Activated CD4-positive, alpha-beta T cell treated with anti-CD3 and anti-CD28 coated beads, Interleukin-2, amount 10 ng/mL, durations not matched to agents 24 days and 14 days (primary cell): ENCODE measurements around the gene CHTF18. TPM values are rescaled to one million over a fixed set of nuclear protein-coding genes. Genes with fewer than 3 reads are reported as not detected.

ENCODE experiments used
- DNase-seq: peaks from one replicate; pipeline ENCODE4 v3.0.0; 2022
- H3K27ac Mint-ChIP-seq: one replicate; pipeline ENCODE4 v1.8.0; 2022; ENCODE audit warnings: mild to moderate bottlenecking, mixed read lengths
- H3K27me3 Mint-ChIP-seq: one replicate; pipeline ENCODE4 v1.8.0; 2022; ENCODE audit warnings: mixed read lengths
- H3K36me3 Mint-ChIP-seq: one replicate; pipeline ENCODE4 v1.8.0; 2022; ENCODE audit warnings: low read depth, mild to moderate bottlenecking, mixed read lengths
- H3K4me1 Mint-ChIP-seq: one replicate; pipeline ENCODE4 v1.8.0; 2021; ENCODE audit warnings: mixed read lengths
- H3K4me3 Mint-ChIP-seq: one replicate; pipeline ENCODE4 v1.8.0; 2022; ENCODE audit warnings: mild to moderate bottlenecking, moderate library complexity, mixed read lengths
- H3K9me3 Mint-ChIP-seq: one replicate; pipeline ENCODE4 v1.8.0; 2021; ENCODE audit warnings: mixed read lengths
- intact Hi-C: fragments of 100-400 bp; cut with micrococcal nuclease; formaldehyde crosslinking; loops from one replicate; pipeline ENCODE4 v1.15.1; 2023
- total RNA-seq: library from RNA; stranded (reverse); gene quantifications from 2 replicates; pipeline ENCODE4 v1.2.3, GENCODE V29; 2022

CHTF18 gene
- total RNA-seq, 1 donor from 2014 or later = 147 TPM

DNA sequence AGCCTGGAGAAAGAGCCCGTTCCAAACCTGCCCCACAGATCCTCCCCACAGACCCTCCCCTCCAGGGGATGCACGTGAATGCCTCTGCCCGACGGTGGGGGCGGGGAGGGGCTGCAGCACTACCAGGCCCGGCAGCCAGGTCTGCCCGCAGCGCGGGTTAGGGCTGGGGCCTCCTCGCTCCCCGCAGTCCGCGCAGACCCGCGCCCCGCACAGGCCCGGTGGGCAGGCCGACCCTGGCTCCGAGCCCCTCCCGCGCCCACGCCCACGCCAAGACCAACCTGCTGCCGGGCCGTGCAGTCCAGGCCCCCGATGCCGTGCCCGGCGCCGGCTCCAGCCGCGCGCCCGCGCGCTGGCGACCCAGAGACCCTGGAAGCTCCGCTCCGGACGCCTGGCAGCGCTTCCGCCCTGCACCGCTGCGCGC, 432 bp upstream of the CHTF18 start, which contains the start of gene RPUSD1:
RPUSD1 (minus strand) TSS at position 404 of the 421 bp plus-strand sequence. CDS start 644 bp downstream, outside the sequence.
- H3K27me3 Mint-ChIP-seq = no peaks in the 10 kb centered on the region
- intact Hi-C loops = loop anchor here (1.0 to 5.0 kb wide), 3 partner anchors 19 to 76 kb away; partner anchors contain the start of gene CIAO3
- no peak for DNase-seq
- peak within 1 kb of the TSS; percentile 89 for H3K4me3 Mint-ChIP-seq
- H3K9me3 Mint-ChIP-seq = no peaks in the 10 kb centered on the region
- H3K4me1 Mint-ChIP-seq = peaks cover 5% of the 10 kb centered on the region
- peaks cover 11% of the 10 kb centered on the region for H3K36me3 Mint-ChIP-seq
- H3K27ac Mint-ChIP-seq = peak within 1 kb of the TSS; percentile 81

DNA sequence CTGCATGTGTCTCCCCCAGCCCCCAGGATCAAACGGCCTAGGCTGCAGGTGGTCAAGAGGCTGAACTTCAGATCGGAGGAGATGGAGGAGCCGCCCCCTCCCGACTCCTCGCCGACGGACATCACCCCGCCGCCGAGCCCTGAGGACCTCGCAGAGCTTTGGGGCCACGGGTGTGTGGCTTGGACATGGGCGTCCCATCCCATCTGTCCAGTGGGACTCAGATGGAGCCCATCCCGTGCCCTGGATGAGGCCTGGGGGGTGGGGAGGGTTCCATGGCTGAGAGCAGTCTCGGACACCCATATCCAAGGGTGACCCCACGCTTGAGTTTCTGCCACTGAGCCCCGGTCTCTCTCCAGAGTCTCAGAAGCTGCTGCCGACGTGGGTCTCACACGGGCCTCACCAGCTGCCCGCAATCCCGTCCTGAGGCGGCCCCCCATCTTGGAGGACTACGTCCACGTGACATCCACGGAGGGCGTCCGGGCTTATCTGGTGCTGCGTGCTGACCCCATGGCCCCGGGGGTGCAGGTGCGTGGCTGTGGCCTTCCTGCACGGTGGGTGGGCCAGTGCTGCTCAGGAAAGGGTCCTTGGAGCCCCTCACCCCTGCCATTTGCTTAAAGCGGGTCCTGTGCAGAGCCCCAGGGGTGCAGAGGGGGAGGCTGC, 901 bp downstream of the CHTF18 start:
- H3K4me1 Mint-ChIP-seq = peaks cover 5% of the 10 kb centered on the region
- H3K4me3 Mint-ChIP-seq = peak overlapping the region; percentile 71
- no peak for DNase-seq
- no peaks in the 10 kb centered on the region for H3K27me3 Mint-ChIP-seq
- no peaks in the 10 kb centered on the region for H3K9me3 Mint-ChIP-seq
- H3K36me3 Mint-ChIP-seq = peaks cover 11% of the 10 kb centered on the region
- intact Hi-C loops = loop anchor here (5.0 kb wide), 1 partner anchor 47 kb away; the partner anchor contains the start of gene CIAO3
- no peak overlapping the region for H3K27ac Mint-ChIP-seq

DNA sequence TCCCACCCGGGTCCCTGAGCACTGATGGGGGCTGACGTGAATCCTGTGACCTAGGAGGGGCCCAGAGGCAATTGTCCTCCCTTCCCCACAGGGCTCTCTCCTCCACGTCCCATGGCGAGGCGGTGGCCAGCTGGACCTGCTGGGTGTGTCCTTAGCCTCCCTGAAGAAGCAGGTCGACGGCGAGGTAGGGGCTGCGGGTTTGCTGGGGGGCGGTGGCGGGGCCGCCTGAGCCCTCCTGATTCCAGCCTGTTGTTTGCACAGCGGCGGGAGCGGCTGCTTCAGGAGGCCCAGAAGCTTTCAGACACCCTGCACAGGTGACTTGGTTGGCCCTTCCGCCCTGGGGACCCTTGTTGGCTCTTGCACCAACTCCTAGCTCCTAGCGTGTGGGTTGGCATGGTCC, 1.7 kb downstream of the CHTF18 start:
- DNase-seq = no peak
- Mint-ChIP-seq H3K4me1 (peaks cover 5% of the 10 kb centered on the region), H3K36me3 (peaks cover 6% of the 10 kb centered on the region), H3K27ac (peak overlapping the region; percentile 53), H3K27me3 (no peaks in the 10 kb centered on the region), H3K9me3 (no peaks in the 10 kb centered on the region), H3K4me3 (peak overlapping the region; percentile 71)
- intact Hi-C loops = no loop called here

DNA sequence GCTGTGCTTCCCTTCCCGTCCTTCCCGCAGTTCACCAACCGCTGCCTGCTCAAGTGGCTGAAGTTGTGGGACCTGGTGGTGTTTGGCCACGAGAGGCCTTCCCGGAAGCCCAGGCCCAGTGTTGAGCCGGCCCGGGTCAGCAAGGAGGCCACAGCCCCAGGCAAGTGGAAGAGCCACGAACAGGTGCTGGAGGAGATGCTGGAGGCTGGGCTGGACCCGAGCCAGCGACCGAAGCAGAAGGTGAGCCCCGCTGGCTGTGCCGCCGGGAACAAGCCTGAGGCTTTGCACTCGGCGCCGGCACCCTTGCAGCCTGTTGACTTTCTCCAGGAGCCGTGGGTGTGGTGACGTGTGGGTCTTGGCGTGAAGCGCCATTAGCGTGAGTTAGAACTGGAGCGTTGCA, 2.7 kb downstream of the CHTF18 start:
- Mint-ChIP-seq H3K36me3 (peaks cover 6% of the 10 kb centered on the region), H3K9me3 (no peaks in the 10 kb centered on the region), H3K4me3 (no peak overlapping the region), H3K4me1 (peaks cover 7% of the 10 kb centered on the region), H3K27ac (no peak overlapping the region), H3K27me3 (no peaks in the 10 kb centered on the region)
- intact Hi-C loops = no loop called here
- no peak for DNase-seq

DNA sequence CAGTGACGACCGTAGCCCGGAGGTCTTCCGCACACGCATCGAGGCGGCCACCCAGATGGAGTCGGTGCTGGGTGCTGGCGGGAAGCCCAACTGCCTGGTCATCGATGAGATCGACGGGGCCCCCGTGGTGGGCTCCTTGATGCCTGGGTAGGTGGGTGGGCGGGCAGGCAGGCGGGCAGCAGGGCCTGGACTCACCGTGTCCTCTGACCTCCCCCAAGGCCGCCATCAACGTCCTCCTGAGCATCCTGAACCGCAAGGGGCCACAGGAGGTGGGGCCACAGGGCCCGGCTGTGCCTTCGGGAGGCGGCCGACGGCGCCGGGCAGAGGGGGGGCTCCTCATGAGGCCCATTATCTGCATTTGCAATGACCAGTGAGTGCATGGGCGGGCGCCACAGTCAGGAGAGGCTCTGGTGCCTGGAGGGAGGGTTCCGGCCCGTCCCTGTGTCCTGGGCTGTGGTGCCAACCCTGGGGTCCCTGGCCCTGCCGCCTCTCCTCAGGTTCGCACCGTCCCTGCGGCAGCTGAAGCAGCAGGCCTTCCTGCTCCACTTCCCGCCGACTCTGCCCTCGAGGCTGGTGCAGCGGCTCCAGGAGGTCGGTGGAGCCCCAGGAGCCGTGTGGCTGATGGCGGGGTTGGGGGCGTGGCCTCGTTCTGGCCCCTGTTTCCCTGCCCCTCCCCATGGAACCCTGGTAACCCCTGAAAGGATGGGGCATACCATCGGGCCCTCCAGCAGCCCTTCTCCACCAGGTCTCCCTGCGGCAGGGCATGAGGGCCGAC, 4.0 kb downstream of the CHTF18 start:
- DNase-seq = no peak
- Mint-ChIP-seq H3K36me3 (peaks cover 6% of the 10 kb centered on the region), H3K27ac (no peak overlapping the region), H3K4me3 (no peak overlapping the region), H3K27me3 (no peaks in the 10 kb centered on the region), H3K4me1 (peaks cover 4% of the 10 kb centered on the region), H3K9me3 (no peaks in the 10 kb centered on the region)
- intact Hi-C loops = no loop called here

DNA sequence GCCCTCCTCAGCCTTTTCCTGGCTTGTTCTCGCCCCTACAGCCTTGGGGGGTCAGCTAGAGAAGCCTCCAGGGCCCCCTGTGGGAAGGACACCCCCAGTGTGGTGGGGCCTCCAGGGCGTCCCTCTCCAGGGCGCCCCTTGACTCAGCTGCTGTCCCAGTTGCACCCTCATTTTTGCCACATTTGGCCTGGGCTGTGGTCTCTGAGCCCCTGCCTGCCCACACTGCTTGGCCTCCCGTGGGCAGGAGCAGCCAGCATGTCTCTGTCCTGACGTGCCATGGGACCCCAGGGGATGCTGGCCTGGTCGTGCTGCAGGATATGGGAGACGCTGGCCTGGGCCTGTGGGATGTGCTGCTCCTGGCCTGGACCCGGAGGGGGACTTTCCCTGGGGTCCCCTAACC, 5.0 kb downstream of the CHTF18 start:
- Mint-ChIP-seq H3K4me3 (no peak overlapping the region), H3K27ac (no peak overlapping the region), H3K36me3 (peaks cover 10% of the 10 kb centered on the region), H3K9me3 (no peaks in the 10 kb centered on the region), H3K4me1 (peaks cover 4% of the 10 kb centered on the region), H3K27me3 (no peaks in the 10 kb centered on the region)
- DNase-seq = no peak
- intact Hi-C loops = no loop called here

DNA sequence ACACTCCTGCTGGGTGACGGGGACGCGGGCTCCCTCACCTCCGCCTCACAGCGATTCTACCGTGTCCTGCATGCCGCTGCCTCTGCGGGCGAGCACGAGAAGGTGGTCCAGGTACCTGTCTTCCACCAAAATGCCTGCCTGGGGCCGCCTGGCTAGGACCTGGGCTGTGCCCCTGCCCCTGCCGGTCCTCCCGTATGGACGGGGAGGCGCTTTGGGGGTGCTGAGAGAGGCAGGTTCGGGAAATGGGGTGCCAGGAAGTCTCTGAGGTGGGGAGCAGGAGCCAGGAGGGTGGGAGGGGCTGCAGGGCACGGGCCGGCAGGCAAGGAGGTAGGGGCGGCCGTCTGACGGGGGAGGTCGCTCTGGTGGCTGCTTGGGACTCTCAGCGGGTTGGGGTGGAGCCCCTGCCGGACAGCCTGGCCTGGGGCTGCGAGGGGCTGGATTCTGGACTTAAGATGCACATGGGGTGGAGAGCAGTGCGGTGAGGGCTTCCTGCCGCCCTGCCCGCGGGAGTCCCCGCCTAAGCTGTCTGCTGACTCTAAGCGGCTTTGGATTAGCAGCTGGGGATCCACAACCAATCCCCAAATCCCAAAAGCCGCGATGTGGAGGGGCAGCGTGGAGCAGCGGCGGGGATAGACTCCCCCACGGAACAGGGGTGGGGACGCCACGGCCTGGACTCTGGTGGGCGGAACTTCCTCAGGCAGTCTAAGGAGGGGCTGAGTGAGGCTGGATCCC, 5.8 kb downstream of the CHTF18 start:
- H3K36me3 Mint-ChIP-seq = peaks cover 10% of the 10 kb centered on the region
- no peaks in the 10 kb centered on the region for H3K27me3 Mint-ChIP-seq

DNA sequence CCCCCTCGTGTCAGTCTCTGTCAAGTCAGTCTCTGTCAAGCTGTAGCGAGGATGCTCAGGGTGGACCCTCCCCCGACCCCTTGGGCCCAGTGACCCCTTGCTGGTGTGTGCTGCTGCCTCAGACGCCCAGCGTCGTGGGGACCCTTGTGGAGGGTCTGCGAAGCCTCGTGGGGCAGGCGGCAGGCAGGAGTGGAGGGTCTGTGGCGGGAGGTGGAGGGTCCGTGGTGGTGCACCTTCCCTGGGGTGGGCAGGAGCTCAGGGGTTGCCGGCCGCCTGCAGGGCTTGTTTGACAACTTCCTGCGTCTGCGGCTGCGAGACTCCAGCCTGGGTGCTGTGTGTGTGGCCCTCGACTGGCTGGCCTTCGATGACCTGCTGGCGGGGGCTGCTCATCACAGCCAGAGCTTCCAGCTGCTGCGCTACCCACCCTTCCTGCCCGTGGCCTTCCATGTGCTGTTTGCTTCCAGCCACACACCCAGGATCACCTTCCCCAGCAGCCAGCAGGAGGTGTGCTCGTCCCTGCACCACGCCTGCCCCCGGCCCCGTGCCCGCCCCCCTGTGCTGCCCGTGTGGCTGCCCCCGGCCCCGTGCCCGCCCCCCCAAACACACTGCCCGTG, 6.5 kb downstream of the CHTF18 start:
- Mint-ChIP-seq H3K9me3 (no peaks in the 10 kb centered on the region), H3K4me3 (no peak overlapping the region), H3K4me1 (peaks cover 3% of the 10 kb centered on the region), H3K27ac (no peak overlapping the region), H3K27me3 (no peaks in the 10 kb centered on the region), H3K36me3 (peaks cover 10% of the 10 kb centered on the region)
- no peak for DNase-seq
- intact Hi-C loops = no loop called here

More for the DNA sequence above, 5.8 kb downstream of the CHTF18 start:
- intact Hi-C loops = no loop called here
- peaks cover 4% of the 10 kb centered on the region for H3K4me1 Mint-ChIP-seq
- DNase-seq = no peak
- H3K4me3 Mint-ChIP-seq = no peak overlapping the region
- no peaks in the 10 kb centered on the region for H3K9me3 Mint-ChIP-seq
- no peak overlapping the region for H3K27ac Mint-ChIP-seq

DNA sequence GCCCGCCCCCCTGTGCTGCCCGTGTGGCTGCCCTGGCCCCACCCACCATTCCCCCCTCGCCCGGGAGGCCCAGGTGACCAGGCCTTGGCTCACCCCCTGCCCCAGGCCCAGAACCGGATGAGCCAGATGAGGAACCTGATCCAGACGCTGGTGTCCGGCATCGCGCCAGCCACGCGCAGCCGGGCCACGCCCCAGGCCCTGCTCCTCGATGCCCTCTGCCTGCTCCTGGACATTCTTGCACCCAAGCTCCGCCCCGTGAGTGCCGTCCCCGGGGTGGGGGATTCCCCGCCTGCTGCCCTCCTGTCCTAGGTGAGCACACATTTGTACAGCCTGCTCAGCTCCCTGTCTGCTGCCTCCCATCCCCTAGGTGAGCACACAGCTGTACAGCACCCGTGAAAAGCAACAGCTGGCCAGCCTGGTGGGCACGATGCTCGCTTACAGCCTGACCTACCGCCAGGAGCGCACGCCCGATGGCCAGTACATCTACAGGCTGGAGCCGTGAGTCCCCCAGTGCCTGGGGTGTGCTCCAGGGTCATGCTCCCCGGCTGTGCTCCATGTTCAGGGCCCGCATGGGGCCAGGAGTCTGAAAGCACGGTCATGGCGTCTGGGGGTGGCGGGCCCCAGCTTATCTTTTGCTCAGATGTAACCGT, 7.3 kb downstream of the CHTF18 start:
- H3K27ac Mint-ChIP-seq = no peak overlapping the region
- no peak overlapping the region for H3K4me3 Mint-ChIP-seq
- no peak for DNase-seq
- H3K9me3 Mint-ChIP-seq = no peaks in the 10 kb centered on the region
- peaks cover 2% of the 10 kb centered on the region for H3K4me1 Mint-ChIP-seq
- peaks cover 10% of the 10 kb centered on the region for H3K36me3 Mint-ChIP-seq
- no peaks in the 10 kb centered on the region for H3K27me3 Mint-ChIP-seq
- intact Hi-C loops = no loop called here

DNA sequence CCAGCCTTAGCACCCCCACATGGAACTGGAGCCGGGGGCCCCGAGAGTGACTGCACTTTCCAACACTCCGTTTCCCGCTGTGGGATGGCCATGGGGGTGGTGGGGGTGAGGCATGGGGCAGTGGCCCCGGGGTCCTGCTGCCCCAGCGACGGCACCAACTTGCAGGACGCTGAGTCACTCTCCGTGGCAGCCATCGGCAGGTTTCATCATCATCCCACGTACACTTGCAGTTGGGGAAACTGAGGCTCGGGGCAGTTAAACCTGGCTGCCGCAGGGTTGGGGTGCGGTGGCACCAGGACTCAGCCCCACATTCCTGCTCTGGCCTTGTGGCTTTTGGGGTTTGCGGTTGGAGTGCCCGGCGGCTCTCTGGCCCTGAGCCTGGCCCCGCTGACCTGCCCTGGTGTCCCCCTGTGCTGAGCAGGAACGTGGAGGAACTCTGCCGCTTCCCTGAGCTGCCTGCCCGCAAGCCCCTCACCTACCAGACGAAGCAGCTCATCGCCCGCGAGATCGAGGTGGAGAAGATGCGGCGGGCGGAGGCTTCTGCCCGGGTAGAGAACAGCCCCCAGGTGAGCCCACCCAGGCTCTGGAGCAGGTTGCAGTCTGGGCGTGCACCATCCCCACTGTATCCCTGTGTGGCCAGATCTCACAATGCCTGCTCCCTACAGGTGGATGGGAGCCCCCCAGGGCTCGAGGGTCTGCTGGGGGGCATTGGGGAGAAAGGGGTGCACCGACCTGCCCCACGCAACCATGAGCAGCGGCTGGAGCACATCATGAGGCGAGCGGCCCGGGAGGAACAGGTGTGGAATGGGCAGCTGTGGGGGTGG, 8.1 kb downstream of the CHTF18 start:
- intact Hi-C loops = no loop called here
- DNase-seq = no peak
- Mint-ChIP-seq H3K4me3 (no peak overlapping the region), H3K4me1 (peaks cover 2% of the 10 kb centered on the region), H3K9me3 (no peaks in the 10 kb centered on the region), H3K27ac (no peak overlapping the region), H3K27me3 (no peaks in the 10 kb centered on the region), H3K36me3 (peaks cover 7% of the 10 kb centered on the region)

DNA sequence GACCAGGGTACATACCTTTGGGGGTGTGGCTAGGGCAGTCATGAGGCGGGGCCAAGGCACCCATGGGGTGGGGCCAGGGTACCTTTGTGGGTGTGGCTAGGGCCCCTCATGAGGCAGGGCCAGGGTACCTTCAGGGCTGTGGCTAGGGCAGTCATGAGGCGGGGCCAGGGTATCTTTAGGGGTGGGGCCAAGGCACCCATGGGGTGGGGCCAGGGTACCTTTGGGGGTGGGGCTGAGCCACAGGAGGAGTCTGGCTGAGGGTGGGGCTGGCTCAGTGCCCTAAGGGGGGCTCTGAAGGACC, 8.7 kb downstream of the CHTF18 start:
- Mint-ChIP-seq H3K36me3 (peaks cover 4% of the 10 kb centered on the region), H3K4me1 (peaks cover 2% of the 10 kb centered on the region), H3K27ac (no peak overlapping the region), H3K9me3 (no peaks in the 10 kb centered on the region), H3K27me3 (no peaks in the 10 kb centered on the region), H3K4me3 (no peak overlapping the region)
- DNase-seq = peak; percentile 77
- intact Hi-C loops = no loop called here

DNA sequence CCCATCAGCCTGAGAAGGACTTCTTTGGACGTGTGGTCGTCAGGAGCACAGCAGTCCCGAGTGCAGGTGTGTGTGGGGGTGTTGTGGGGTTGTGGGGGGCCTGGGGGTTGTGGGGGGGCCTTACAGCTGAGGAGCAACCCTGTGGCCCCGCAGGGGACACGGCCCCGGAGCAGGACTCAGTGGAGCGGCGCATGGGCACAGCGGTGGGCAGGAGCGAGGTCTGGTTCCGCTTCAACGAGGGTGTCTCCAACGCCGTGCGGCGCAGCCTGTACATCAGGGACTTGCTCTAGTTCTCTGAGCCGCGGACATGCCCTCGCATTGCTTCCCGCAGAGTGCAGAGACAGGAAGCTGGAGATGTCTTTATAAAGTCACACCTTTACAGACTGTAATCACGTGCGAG, 9.3 kb downstream of the CHTF18 start:
- H3K27me3 Mint-ChIP-seq = no peaks in the 10 kb centered on the region
- no peak overlapping the region for H3K4me3 Mint-ChIP-seq
- peaks cover 2% of the 10 kb centered on the region for H3K4me1 Mint-ChIP-seq
- H3K27ac Mint-ChIP-seq = no peak overlapping the region
- intact Hi-C loops = no loop called here
- no peaks in the 10 kb centered on the region for H3K9me3 Mint-ChIP-seq
- no peak for DNase-seq
- peaks cover 4% of the 10 kb centered on the region for H3K36me3 Mint-ChIP-seq

DNA sequence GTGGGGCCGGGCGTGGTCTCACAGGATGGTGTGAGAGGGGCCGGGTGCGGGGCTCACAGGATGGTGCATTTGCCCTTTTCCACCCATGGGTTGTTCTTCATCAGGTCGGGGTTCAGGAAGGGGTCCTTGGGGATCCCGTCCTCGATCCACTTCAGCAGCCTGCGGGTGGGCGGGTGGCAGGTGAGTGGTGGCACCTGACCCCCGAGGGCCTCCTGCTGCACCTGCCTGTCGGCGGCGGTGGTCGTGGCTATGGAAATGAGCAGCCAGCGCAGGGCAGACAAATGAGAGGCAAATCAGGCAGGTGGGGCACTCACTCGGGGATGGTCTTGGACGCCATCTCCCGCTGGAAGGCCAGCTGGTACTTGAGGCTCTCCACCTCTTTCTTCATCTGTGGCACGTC, 10.2 kb downstream of the CHTF18 start:
- Mint-ChIP-seq H3K36me3 (peaks cover 4% of the 10 kb centered on the region), H3K4me1 (peaks cover 2% of the 10 kb centered on the region), H3K27ac (no peak overlapping the region), H3K9me3 (no peaks in the 10 kb centered on the region), H3K4me3 (no peak overlapping the region), H3K27me3 (no peaks in the 10 kb centered on the region)
- intact Hi-C loops = no loop called here
- no peak for DNase-seq
